GM23338 (cell line): Measurements from ENCODE around the gene SFSWAP. TPM values are rescaled to one million over a fixed set of nuclear protein-coding genes. Genes with fewer than 3 reads are reported as not detected.
A peak's percentile ranks its signal among the peaks of the same experiment; 100 is the strongest.

Source experiments
- ATAC-seq: fragments of 200-7000 bp; cut with Tn5 transposase; 3 replicates; pipeline ENCODE4 v1.9.1; 2020
- DNase-seq: peaks from one replicate; pipeline ENCODE4 v3.0.0-alpha.2; 2015; ENCODE audit warnings: low spot score
- H2AFZ ChIP-seq: fragments of 200-600 bp; sonication (generic); 2 replicates; pipeline ENCODE4 v1.8.0; 2016; ENCODE audit warnings: antibody characterized with exemption, mild to moderate bottlenecking, moderate library complexity
- H3F3A ChIP-seq: fragments of 200-600 bp; sonication (generic); replicated peaks from 2 replicates; pipeline ENCODE4 v1.8.0; 2017; ENCODE audit warnings: antibody characterized with exemption, mixed run types, low read depth
- H3K27ac ChIP-seq: fragments of 200-600 bp; sonication (generic); 2 replicates; pipeline ENCODE4 v1.6.1; 2016; ENCODE audit warnings: low read depth
- H3K27me3 ChIP-seq: fragments of 200-600 bp; sonication (generic); 2 replicates; pipeline ENCODE4 v1.8.0; 2016; ENCODE audit warnings: mild to moderate bottlenecking, mixed run types, moderate library complexity; ENCODE audit not compliant: insufficient read depth
- H3K36me3 ChIP-seq: fragments of 200-600 bp; sonication (generic); 2 replicates; pipeline ENCODE4 v1.8.0; 2016; ENCODE audit warnings: mild to moderate bottlenecking; ENCODE audit not compliant: insufficient read depth
- H3K4me1 ChIP-seq: fragments of 200-600 bp; sonication (generic); 2 replicates; pipeline ENCODE4 v1.8.0; 2016; ENCODE audit warnings: mild to moderate bottlenecking, moderate library complexity; ENCODE audit not compliant: insufficient read depth
- H3K4me2 ChIP-seq: fragments of 200-600 bp; sonication (generic); 2 replicates; pipeline ENCODE4 v1.7.1; 2017; ENCODE audit warnings: mixed run types
- H3K4me3 ChIP-seq: fragments of 200-600 bp; sonication (generic); 2 replicates; pipeline ENCODE4 v1.6.1; 2016; ENCODE audit warnings: mixed run types
- H3K79me2 ChIP-seq: fragments of 200-600 bp; sonication (generic); replicated peaks from 2 replicates; pipeline ENCODE4 v1.8.0; 2017; ENCODE audit warnings: mild to moderate bottlenecking; ENCODE audit not compliant: insufficient read depth
- H3K9me2 ChIP-seq: fragments of 200-600 bp; sonication (generic); 2 replicates; pipeline ENCODE4 v1.8.0; 2017; ENCODE audit not compliant: insufficient read depth
- H4K20me1 ChIP-seq: fragments of 200-600 bp; sonication (generic); replicated peaks from 2 replicates; pipeline ENCODE4 v1.8.0; 2017; ENCODE audit warnings: mild to moderate bottlenecking; ENCODE audit not compliant: insufficient read depth
- H3K27ac Mint-ChIP-seq: 2 replicates; pipeline ENCODE4 v1.8.0; 2020; ENCODE audit warnings: inconsistent platforms, mild to moderate bottlenecking, moderate library complexity, mixed read lengths
- H3K27me3 Mint-ChIP-seq: 3 replicates; pipeline ENCODE4 v1.8.0; 2022; ENCODE audit warnings: low read depth, mild to moderate bottlenecking, moderate library complexity, mixed read lengths, inconsistent platforms; ENCODE audit not compliant: insufficient read depth, poor library complexity
- H3K36me3 Mint-ChIP-seq: 3 replicates; pipeline ENCODE4 v1.8.0; 2021; ENCODE audit warnings: low read depth, mild to moderate bottlenecking, inconsistent platforms, moderate library complexity, mixed read lengths
- H3K4me1 Mint-ChIP-seq: 3 replicates; pipeline ENCODE4 v1.8.0; 2020; ENCODE audit warnings: mild to moderate bottlenecking, inconsistent platforms, mixed read lengths
- H3K4me3 Mint-ChIP-seq: 3 replicates; pipeline ENCODE4 v1.8.0; 2021; ENCODE audit warnings: moderate library complexity, mild to moderate bottlenecking, inconsistent platforms, mixed read lengths
- H3K9me3 Mint-ChIP-seq: 3 replicates; pipeline ENCODE4 v1.8.0; 2020; ENCODE audit warnings: moderate library complexity, mild to moderate bottlenecking, inconsistent platforms, mixed read lengths
- CTCF ChIP-seq, 2 experiments: fragments of 200-600 bp in 1 of 2; sonication (generic) in 1 of 2; conservative IDR thresholded peaks; 2 replicates each; pipeline versions ENCODE4 v1.5.1 to v1.6.1; 2016 to 2017; ENCODE audit warnings: antibody characterized with exemption in 2 of 2, low read depth in 2 of 2, mild to moderate bottlenecking in 2 of 2, moderate library complexity in 1 of 2
- NANOG ChIP-seq: IDR thresholded peaks from 2 replicates; pipeline ENCODE4 v1.6.1; 2016; ENCODE audit warnings: antibody characterized with exemption, borderline replicate concordance
- STAT1 ChIP-seq: IDR thresholded peaks from one replicate; pipeline ENCODE4 v1.6.1; 2016; ENCODE audit warnings: antibody characterized with exemption; ENCODE audit not compliant: unreplicated experiment
- ZNF331 ChIP-seq: fragments of 250-450 bp; sonication (Bioruptor Pico); IDR thresholded peaks from 2 replicates; pipeline ENCODE4 v1.5.0; 2020; ENCODE audit warnings: low read depth, mild to moderate bottlenecking, moderate library complexity
- polyA plus RNA-seq: library from polyadenylated mRNA; unstranded; fragments of >200 nt; fragmentation: Nextera tagmentation; extraction: Ambion mirVana; gene quantifications from 2 replicates; pipeline ENCODE4 v1.2.1, GENCODE V29; 2016
- total RNA-seq: library from RNA; depleted of rRNA; stranded (reverse); fragments of >200 nt; shearing (Covaris generic); gene quantifications from 2 replicates; pipeline ENCODE4 v1.2.3, GENCODE V29; 2014
- TF ChIP-seq, protein P1 (sequence below): IDR thresholded peaks from 2 replicates; pipeline ENCODE4 v1.6.1; 2016; ENCODE audit warnings: antibody characterized with exemption
- TF ChIP-seq, protein P2 (sequence below): IDR thresholded peaks from one replicate; pipeline ENCODE4 v1.6.1; 2018; ENCODE audit warnings: antibody characterized with exemption; ENCODE audit not compliant: unreplicated experiment

The SFSWAP gene
- total and polyA plus RNA-seq, 2 experiments from 2014 or later = 41.0 to 49.8 TPM

GRCh38 chr12:131817241-131817640 lies 106.4 kb downstream of the SFSWAP start (continued):
- TF ChIP-seq ZNF331 (CRISPR knock-in tag) (no peak), NANOG (no peak), STAT1 (no peak)
- TF ChIP-seq, protein P1, sequence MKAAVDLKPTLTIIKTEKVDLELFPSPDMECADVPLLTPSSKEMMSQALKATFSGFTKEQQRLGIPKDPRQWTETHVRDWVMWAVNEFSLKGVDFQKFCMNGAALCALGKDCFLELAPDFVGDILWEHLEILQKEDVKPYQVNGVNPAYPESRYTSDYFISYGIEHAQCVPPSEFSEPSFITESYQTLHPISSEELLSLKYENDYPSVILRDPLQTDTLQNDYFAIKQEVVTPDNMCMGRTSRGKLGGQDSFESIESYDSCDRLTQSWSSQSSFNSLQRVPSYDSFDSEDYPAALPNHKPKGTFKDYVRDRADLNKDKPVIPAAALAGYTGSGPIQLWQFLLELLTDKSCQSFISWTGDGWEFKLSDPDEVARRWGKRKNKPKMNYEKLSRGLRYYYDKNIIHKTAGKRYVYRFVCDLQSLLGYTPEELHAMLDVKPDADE = no peak
- TF ChIP-seq, protein P2, sequence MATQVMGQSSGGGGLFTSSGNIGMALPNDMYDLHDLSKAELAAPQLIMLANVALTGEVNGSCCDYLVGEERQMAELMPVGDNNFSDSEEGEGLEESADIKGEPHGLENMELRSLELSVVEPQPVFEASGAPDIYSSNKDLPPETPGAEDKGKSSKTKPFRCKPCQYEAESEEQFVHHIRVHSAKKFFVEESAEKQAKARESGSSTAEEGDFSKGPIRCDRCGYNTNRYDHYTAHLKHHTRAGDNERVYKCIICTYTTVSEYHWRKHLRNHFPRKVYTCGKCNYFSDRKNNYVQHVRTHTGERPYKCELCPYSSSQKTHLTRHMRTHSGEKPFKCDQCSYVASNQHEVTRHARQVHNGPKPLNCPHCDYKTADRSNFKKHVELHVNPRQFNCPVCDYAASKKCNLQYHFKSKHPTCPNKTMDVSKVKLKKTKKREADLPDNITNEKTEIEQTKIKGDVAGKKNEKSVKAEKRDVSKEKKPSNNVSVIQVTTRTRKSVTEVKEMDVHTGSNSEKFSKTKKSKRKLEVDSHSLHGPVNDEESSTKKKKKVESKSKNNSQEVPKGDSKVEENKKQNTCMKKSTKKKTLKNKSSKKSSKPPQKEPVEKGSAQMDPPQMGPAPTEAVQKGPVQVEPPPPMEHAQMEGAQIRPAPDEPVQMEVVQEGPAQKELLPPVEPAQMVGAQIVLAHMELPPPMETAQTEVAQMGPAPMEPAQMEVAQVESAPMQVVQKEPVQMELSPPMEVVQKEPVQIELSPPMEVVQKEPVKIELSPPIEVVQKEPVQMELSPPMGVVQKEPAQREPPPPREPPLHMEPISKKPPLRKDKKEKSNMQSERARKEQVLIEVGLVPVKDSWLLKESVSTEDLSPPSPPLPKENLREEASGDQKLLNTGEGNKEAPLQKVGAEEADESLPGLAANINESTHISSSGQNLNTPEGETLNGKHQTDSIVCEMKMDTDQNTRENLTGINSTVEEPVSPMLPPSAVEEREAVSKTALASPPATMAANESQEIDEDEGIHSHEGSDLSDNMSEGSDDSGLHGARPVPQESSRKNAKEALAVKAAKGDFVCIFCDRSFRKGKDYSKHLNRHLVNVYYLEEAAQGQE = no peak

DNA sequence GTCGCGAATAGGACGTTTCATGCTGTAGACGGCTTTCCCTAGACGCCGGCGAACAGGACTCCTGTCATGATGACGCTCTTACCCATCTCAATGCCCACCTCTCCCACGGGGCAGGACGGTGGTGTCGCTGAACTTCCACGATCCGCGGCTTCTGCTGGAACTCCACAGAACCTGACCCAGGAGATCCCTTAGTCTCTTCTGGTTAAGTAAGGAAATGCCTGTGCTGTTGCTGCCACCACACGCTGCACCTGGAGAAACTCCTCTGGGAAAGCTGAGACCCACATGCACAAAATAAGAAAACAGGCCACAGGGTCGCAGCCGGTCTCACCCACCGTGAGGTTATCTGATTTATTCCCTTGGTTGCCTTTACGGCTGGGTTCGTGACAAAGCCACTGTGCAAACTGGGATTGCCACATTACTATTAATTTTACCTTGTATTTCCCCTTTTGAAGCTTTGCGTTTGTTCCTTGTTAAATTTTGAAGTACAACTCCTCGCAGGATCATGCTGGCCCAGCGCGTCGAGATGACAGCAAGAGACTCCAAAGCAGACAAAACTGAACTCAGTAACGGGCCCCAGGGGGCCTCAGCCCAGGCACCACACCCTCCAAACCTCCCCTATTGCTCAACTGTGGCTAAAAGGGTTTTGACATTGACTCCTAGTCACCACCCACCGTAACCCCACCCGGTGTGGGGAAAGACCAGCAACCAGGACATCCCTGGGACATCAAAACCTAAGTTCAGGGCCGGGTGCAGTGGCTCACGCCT lies 108.1 kb downstream of the SFSWAP start:
- ATAC-seq = peak; percentile 41; the same call in 2 of the 3 replicates
- Histone ChIP-seq H3K4me3 (no peak overlapping the region), H4K20me1 (no peaks in the 10 kb centered on the region), H3K9me2 (no peaks in the 10 kb centered on the region), H3K79me2 (no peaks in the 10 kb centered on the region), H3K27ac (0 out of 2 replicates have a peak overlapping the region, but pooled peaks have one; percentile 14), H3K4me1 (no peaks in the 10 kb centered on the region), H3K4me2 (no peak overlapping the region), H2AFZ (peak overlapping the region; percentile 38; the same call in 1 of the 2 replicates), H3K36me3 (no peaks in the 10 kb centered on the region), H3F3A (no peaks in the 10 kb centered on the region), H3K27me3 (no peaks in the 10 kb centered on the region)
- Mint-ChIP-seq H3K9me3 (peaks cover 2% of the 10 kb centered on the region; the same call in 1 of the 3 replicates), H3K36me3 (no peaks in the 10 kb centered on the region; the same call in 2 of the 3 replicates), H3K27ac (no peak overlapping the region), H3K27me3 (peaks cover 4% of the 10 kb centered on the region), H3K4me1 (peaks cover 9% of the 10 kb centered on the region), H3K4me3 (no peak overlapping the region)
- no peak for DNase-seq
- TF ChIP-seq CTCF (conservative IDR thresholded peaks at IDR 0.05; ENCODE audit: low read depth in 2 of 2) (peak in 1 of 2 experiments; percentile 24; a peak in 2 of 4 replicates), NANOG (no peak)
